ENCODE measurements around the gene NBDY.

Gene NBDY

DNA sequence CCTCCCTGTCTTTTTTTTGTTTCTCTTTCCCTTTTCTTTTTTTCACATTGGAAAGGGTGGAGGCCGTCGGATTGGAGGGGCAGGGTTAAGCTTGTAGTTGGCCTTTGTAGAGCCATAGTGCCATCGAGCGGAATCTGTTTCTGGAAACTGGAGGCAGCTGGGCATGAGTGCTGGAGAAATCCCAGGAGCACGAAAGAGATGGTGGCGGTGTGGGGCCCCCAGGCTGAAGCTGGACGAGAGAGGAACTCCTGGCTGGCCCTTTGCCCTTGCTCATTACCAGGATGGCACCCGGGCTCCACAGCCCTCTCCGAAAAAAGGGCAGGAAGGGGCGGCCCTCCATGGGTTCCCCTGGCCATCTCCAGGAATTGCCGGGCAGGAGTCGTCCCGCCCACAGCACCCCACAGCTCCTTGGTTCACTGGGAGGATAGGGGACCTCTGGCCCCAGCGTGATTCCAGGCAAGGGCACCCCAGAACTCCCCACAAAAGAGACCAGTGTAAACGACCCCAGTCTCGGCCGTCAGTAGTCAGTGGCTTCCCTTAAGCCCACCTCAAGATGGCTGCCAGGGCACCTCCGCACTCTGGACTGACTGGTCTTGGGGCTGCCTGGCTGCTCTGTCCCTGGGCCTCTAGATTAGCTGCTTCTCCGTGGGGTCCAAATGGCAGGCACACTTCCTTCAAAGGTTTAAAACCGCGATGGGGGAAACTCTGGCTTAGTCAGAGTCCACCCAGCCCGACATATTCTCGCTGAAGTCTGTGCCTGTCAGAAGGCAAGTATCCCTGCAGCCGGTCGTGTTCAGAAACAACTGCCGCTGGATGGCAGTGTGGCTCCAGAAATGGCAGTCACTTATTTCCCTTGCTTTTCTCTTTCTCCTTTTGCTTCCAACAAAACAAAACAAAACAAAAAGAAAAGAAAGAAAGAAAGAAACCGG lies 74.1 kb downstream of the NBDY start:
- TF ChIP-seq POLR2AphosphoS5 (IDR thresholded peaks at IDR 0.05; ENCODE audit: low read depth, low read length): no peak
- TF ChIP-seq, protein P1, sequence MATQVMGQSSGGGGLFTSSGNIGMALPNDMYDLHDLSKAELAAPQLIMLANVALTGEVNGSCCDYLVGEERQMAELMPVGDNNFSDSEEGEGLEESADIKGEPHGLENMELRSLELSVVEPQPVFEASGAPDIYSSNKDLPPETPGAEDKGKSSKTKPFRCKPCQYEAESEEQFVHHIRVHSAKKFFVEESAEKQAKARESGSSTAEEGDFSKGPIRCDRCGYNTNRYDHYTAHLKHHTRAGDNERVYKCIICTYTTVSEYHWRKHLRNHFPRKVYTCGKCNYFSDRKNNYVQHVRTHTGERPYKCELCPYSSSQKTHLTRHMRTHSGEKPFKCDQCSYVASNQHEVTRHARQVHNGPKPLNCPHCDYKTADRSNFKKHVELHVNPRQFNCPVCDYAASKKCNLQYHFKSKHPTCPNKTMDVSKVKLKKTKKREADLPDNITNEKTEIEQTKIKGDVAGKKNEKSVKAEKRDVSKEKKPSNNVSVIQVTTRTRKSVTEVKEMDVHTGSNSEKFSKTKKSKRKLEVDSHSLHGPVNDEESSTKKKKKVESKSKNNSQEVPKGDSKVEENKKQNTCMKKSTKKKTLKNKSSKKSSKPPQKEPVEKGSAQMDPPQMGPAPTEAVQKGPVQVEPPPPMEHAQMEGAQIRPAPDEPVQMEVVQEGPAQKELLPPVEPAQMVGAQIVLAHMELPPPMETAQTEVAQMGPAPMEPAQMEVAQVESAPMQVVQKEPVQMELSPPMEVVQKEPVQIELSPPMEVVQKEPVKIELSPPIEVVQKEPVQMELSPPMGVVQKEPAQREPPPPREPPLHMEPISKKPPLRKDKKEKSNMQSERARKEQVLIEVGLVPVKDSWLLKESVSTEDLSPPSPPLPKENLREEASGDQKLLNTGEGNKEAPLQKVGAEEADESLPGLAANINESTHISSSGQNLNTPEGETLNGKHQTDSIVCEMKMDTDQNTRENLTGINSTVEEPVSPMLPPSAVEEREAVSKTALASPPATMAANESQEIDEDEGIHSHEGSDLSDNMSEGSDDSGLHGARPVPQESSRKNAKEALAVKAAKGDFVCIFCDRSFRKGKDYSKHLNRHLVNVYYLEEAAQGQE (IDR thresholded peaks at IDR 0.05; ENCODE audit: insufficient read depth in 1 of 2, low read depth in 2 of 2, low read length in 2 of 2): no peak
- no peak for TF ChIP-seq FOXP2 (optimal IDR thresholded peaks at IDR 0.05; ENCODE audit: borderline replicate concordance, extremely low read depth, extremely low read length, insufficient read depth)
- TF ChIP-seq SIN3A (IDR thresholded peaks at IDR 0.05; ENCODE audit: borderline replicate concordance, insufficient read depth, low read length): no peak
- TF ChIP-seq TAF1 (IDR thresholded peaks at IDR 0.05; ENCODE audit: borderline replicate concordance, insufficient read depth, low read length): no peak

DNA sequence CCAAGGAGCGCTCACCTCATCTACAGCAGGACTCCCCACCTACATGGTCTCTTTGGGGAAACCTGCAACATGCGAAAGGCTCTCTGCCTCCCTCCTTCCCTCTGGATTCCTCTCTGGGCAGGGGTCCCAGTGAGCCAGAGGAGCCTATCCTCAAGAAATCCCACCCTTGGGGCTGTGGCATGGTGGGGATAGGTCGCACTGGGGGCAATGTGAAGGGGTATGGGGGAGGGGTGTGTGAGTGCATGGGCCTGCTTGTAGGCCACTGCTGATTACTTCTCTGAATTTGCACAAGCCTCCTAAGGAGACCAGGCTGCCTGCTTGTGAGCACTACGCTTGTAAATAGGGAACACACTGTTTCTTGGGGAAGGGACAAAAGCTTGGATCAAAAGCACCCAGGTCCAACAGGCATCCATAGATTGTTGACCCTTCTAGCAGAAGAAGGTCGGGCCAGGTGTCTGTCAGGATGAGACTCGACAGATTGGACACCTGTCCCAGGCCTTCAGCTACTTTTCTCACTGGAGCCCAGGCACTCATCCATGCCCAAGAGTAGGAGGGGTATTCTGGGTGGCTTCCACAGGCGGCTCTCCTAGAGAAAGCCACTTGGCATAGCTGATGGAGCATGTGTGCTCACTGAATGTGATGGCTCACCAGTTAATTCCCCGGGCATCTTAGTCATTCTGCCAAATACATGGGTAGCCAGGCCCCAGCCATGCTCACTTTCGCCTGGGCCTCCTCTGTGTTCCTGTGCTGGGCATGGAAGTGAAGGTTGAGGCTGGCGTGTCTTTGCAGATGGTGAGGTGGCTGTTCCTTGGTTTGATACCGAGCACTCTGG lies 75.0 kb downstream of the NBDY start:
- TF ChIP-seq TAF1 (IDR thresholded peaks at IDR 0.05; ENCODE audit: borderline replicate concordance, insufficient read depth, low read length) (no peak), FOXP2 (optimal IDR thresholded peaks at IDR 0.05; ENCODE audit: borderline replicate concordance, extremely low read depth, extremely low read length, insufficient read depth) (no peak), POLR2AphosphoS5 (IDR thresholded peaks at IDR 0.05; ENCODE audit: low read depth, low read length) (no peak), SIN3A (IDR thresholded peaks at IDR 0.05; ENCODE audit: borderline replicate concordance, insufficient read depth, low read length) (no peak)
- TF ChIP-seq, protein P1 (IDR thresholded peaks at IDR 0.05; ENCODE audit: insufficient read depth in 1 of 2, low read depth in 2 of 2, low read length in 2 of 2): no peak

DNA sequence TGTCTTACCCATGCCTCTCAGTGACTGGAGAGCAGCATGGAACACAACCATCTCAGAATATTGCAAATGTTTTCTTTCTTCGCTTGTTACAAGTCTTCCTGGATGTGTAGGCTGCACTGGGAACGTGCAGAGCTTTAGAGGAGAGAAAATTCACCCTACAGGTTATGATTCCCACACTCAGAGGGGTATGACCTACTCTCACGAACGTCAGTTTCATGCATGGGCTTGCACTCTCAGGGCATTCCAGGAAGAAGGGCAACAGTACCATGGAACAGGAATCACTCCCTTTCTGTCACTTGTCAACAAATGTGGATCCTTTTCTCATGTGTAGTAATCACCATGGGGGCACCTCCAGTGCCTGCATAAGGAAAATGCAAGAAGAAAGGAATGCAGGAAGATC lies 75.8 kb downstream of the NBDY start:
- TF ChIP-seq, protein P1 (IDR thresholded peaks at IDR 0.05; ENCODE audit: insufficient read depth in 1 of 2, low read depth in 2 of 2, low read length in 2 of 2): no peak
- TF ChIP-seq POLR2AphosphoS5 (IDR thresholded peaks at IDR 0.05; ENCODE audit: low read depth, low read length) (no peak), TAF1 (IDR thresholded peaks at IDR 0.05; ENCODE audit: borderline replicate concordance, insufficient read depth, low read length) (no peak), FOXP2 (optimal IDR thresholded peaks at IDR 0.05; ENCODE audit: borderline replicate concordance, extremely low read depth, extremely low read length, insufficient read depth) (no peak), SIN3A (IDR thresholded peaks at IDR 0.05; ENCODE audit: borderline replicate concordance, insufficient read depth, low read length) (no peak)

DNA sequence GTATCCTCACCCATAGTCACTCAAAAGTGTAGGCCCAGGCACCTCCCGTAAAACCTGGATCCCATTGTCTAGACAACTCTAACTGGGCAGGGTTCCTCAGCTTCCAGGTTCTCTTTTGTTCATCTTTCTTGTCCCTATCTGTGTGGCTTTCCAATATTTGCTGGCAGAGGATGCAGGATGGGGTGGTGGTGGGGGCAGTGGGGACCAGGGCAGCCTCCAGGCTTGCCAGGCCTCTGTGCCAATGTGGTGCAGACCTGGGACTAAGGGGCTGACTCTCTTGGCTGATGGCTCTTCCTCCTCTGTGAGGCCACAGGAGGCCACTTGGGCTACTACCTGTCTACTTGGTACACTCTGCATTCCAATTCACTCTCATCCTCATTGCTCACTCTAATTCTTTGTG lies 76.4 kb downstream of the NBDY start:
- no peak for TF ChIP-seq POLR2AphosphoS5 (IDR thresholded peaks at IDR 0.05; ENCODE audit: low read depth, low read length)
- TF ChIP-seq, protein P1 (IDR thresholded peaks at IDR 0.05; ENCODE audit: insufficient read depth in 1 of 2, low read depth in 2 of 2, low read length in 2 of 2): no peak
- no peak for TF ChIP-seq TAF1 (IDR thresholded peaks at IDR 0.05; ENCODE audit: borderline replicate concordance, insufficient read depth, low read length)
- TF ChIP-seq FOXP2 (optimal IDR thresholded peaks at IDR 0.05; ENCODE audit: borderline replicate concordance, extremely low read depth, extremely low read length, insufficient read depth): no peak
- no peak for TF ChIP-seq SIN3A (IDR thresholded peaks at IDR 0.05; ENCODE audit: borderline replicate concordance, insufficient read depth, low read length)
